ENCODE data around the gene ZNF711.
"Not testable (repeated sequence)": the region's sequence is repeated elsewhere in the genome, so short reads cannot be mapped to it uniquely, and the experiment has no call there.

- TF ChIP-seq CTCF, POLR2A, EP300 (IDR thresholded peaks at IDR 0.05): not testable (repeated sequence)
These were observed 67.6 kb downstream of the ZNF711 start for GRCh38 chrX:85311348-85311747.

Data from ovary (tissue), 3 donors.